H9 (cell line): Measurements from ENCODE around the gene SLC26A9. TPM values are rescaled to one million over a fixed set of nuclear protein-coding genes. Genes with fewer than 3 reads are reported as not detected.

ENCODE experiments used
- DNase-seq: peaks from one replicate; pipeline ENCODE4 v3.0.0-alpha.2; 2017
- H2AFZ ChIP-seq: one replicate; pipeline ENCODE4 v1.6.1; 2013; ENCODE audit warnings: mild to moderate bottlenecking, low read length, control low read depth, moderate library complexity
- H2AK5ac ChIP-seq: 2 replicates; pipeline ENCODE4 v1.6.1; 2013; ENCODE audit warnings: low read length, control low read depth, mixed read lengths; ENCODE audit not compliant: insufficient read length
- H2BK120ac ChIP-seq: one replicate; pipeline ENCODE4 v1.6.1; 2013; ENCODE audit warnings: low read depth, mild to moderate bottlenecking, low read length, control low read depth, inconsistent platforms; ENCODE audit not compliant: poor library complexity, severe bottlenecking
- H2BK12ac ChIP-seq: 2 replicates; pipeline ENCODE4 v1.6.1; 2013; ENCODE audit warnings: low read length, control low read depth, mixed read lengths, low read depth; ENCODE audit not compliant: insufficient read length
- H2BK15ac ChIP-seq: 2 replicates; pipeline ENCODE4 v1.6.1; 2013; ENCODE audit warnings: low read depth, low read length, control low read depth
- H2BK20ac ChIP-seq: one replicate; pipeline ENCODE4 v1.6.1; 2013; ENCODE audit warnings: low read depth, mild to moderate bottlenecking, low read length, control low read depth, inconsistent platforms; ENCODE audit not compliant: poor library complexity, severe bottlenecking
- H2BK5ac ChIP-seq: 2 replicates; pipeline ENCODE4 v1.6.1; 2013; ENCODE audit warnings: low read length, control low read depth, mixed read lengths; ENCODE audit not compliant: insufficient read length
- H3K14ac ChIP-seq: 2 replicates; pipeline ENCODE4 v1.6.1; 2013; ENCODE audit warnings: low read length, control low read depth; ENCODE audit not compliant: insufficient read depth
- H3K18ac ChIP-seq: 2 replicates; pipeline ENCODE4 v1.6.1; 2013; ENCODE audit warnings: low read depth, mild to moderate bottlenecking, mixed read lengths, low read length, control low read depth; ENCODE audit not compliant: insufficient read length
- H3K23ac ChIP-seq: 2 replicates; pipeline ENCODE4 v1.6.1; 2013; ENCODE audit warnings: low read length, control low read depth, mixed read lengths, low read depth; ENCODE audit not compliant: insufficient read length
- H3K23me2 ChIP-seq: 2 replicates; pipeline ENCODE4 v1.6.1; 2013; ENCODE audit warnings: low read depth, mild to moderate bottlenecking, mixed read lengths, low read length, control low read depth; ENCODE audit not compliant: insufficient read length, poor library complexity, severe bottlenecking
- H3K27ac ChIP-seq: 2 replicates; pipeline ENCODE4 v1.5.1; 2013; ENCODE audit warnings: low read length, control low read depth, mixed read lengths, low read depth; ENCODE audit not compliant: insufficient read length
- H3K27me3 ChIP-seq: 2 replicates; pipeline ENCODE4 v1.6.1; 2013; ENCODE audit warnings: low read length, control low read depth, inconsistent platforms; ENCODE audit not compliant: insufficient read depth
- H3K4ac ChIP-seq: 2 replicates; pipeline ENCODE4 v1.6.1; 2013; ENCODE audit warnings: low read depth, mild to moderate bottlenecking, control low read depth, inconsistent platforms, low read length, moderate library complexity
- H3K4me1 ChIP-seq: 2 replicates; pipeline ENCODE4 v1.6.1; 2013; ENCODE audit warnings: low read length, control low read depth, inconsistent platforms; ENCODE audit not compliant: insufficient read depth
- H3K4me2 ChIP-seq: 2 replicates; pipeline ENCODE4 v1.6.1; 2013; ENCODE audit warnings: low read length, control low read depth, mixed read lengths; ENCODE audit not compliant: insufficient read length, insufficient read depth
- H3K56ac ChIP-seq: 2 replicates; pipeline ENCODE4 v1.6.1; 2013; ENCODE audit warnings: low read depth, mild to moderate bottlenecking, mixed read lengths, low read length, control low read depth; ENCODE audit not compliant: insufficient read length
- H3K79me1 ChIP-seq: 2 replicates; pipeline ENCODE4 v1.6.1; 2013; ENCODE audit warnings: low read depth, mild to moderate bottlenecking, moderate library complexity, low read length, control low read depth, inconsistent platforms; ENCODE audit not compliant: insufficient read depth, poor library complexity, severe bottlenecking
- H3K79me2 ChIP-seq: 2 replicates; pipeline ENCODE4 v1.6.1; 2013; ENCODE audit warnings: low read length, control low read depth, inconsistent platforms; ENCODE audit not compliant: insufficient read depth
- H3K9ac ChIP-seq: 2 replicates; pipeline ENCODE4 v1.6.1; 2013; ENCODE audit warnings: low read length, control low read depth, mixed read lengths; ENCODE audit not compliant: insufficient read length; ENCODE audit errors: extremely low read depth
- H3K9me3 ChIP-seq: one replicate; pipeline ENCODE4 v1.6.1; 2013; ENCODE audit warnings: low read depth, low read length, inconsistent platforms; ENCODE audit not compliant: control insufficient read depth
- H3T11ph ChIP-seq: one replicate; pipeline ENCODE4 v1.6.1; 2013; ENCODE audit warnings: mild to moderate bottlenecking, low read length, control low read depth, inconsistent platforms
- H4K20me1 ChIP-seq: one replicate; pipeline ENCODE4 v1.6.1; 2013; ENCODE audit not compliant: control insufficient read depth, insufficient read length, insufficient read depth
- H4K5ac ChIP-seq: 2 replicates; pipeline ENCODE4 v1.6.1; 2013; ENCODE audit warnings: low read depth, mild to moderate bottlenecking, mixed read lengths, low read length, control low read depth; ENCODE audit not compliant: insufficient read length
- H4K8ac ChIP-seq: replicated peaks from 2 replicates; pipeline ENCODE4 v1.6.1; 2013; ENCODE audit warnings: low read length, control low read depth, mixed read lengths, low read depth; ENCODE audit not compliant: insufficient read length
- H4K91ac ChIP-seq: 2 replicates; pipeline ENCODE4 v1.6.1; 2013; ENCODE audit warnings: low read depth, mild to moderate bottlenecking, moderate library complexity, mixed read lengths, low read length, control low read depth; ENCODE audit not compliant: insufficient read length
- H3K27ac Mint-ChIP-seq, 3 experiments: 2 replicates in 2 of 3; 3 replicates in 1 of 3; pipeline ENCODE4 v1.8.0; 2020 to 2021; ENCODE audit warnings: mixed read lengths in 3 of 3, mild to moderate bottlenecking in 1 of 3, moderate library complexity in 1 of 3
- H3K27me3 Mint-ChIP-seq: 2 replicates; pipeline ENCODE4 v1.8.0; 2021; ENCODE audit warnings: low read depth, mild to moderate bottlenecking, moderate library complexity, mixed read lengths
- H3K36me3 Mint-ChIP-seq, 3 experiments: 2 replicates in 2 of 3; 3 replicates in 1 of 3; pipeline ENCODE4 v1.8.0; 2020 to 2021; ENCODE audit warnings: low read depth in 3 of 3, mixed read lengths in 3 of 3; ENCODE audit not compliant: insufficient read depth in 1 of 3
- H3K4me1 Mint-ChIP-seq, 2 experiments: 2 replicates each; pipeline ENCODE4 v1.8.0; 2020; ENCODE audit warnings: mixed read lengths in 2 of 2
- H3K4me3 Mint-ChIP-seq, 2 experiments: 2 replicates in 1 of 2; 3 replicates in 1 of 2; pipeline ENCODE4 v1.8.0; 2020 to 2021; ENCODE audit warnings: mild to moderate bottlenecking in 2 of 2, mixed read lengths in 2 of 2, moderate library complexity in 1 of 2
- H3K9me3 Mint-ChIP-seq, 2 experiments: 2 replicates in 1 of 2; 3 replicates in 1 of 2; pipeline ENCODE4 v1.8.0; 2020; ENCODE audit warnings: mild to moderate bottlenecking in 2 of 2, mixed read lengths in 2 of 2, moderate library complexity in 1 of 2
- WGBS: extraction: QIAGEN DNeasy Blood & Tissue Kit; methylation state at CpG from one replicate; pipeline ENCODE4 v1.1.7; 2013; ENCODE audit warnings: missing lambda C conversion rate, low lambda C conversion rate, mixed read lengths; ENCODE audit not compliant: insufficient read length; ENCODE audit errors: extremely low coverage; 5-methylcytosine and 5-hydroxymethylcytosine counted together
- total RNA-seq: library from RNA; stranded (reverse); gene quantifications from 2 replicates; pipeline ENCODE4 v1.2.1, GENCODE V29; 2021
- TF ChIP-seq, protein P1 (sequence below): fragments of 200-600 bp; sonication (generic); conservative IDR thresholded peaks from 3 replicates; pipeline ENCODE4 v1.8.0; 2021; ENCODE audit warnings: antibody characterized with exemption, mild to moderate bottlenecking

Gene SLC26A9
- total RNA-seq, 1 experiment from 2014 or later = not detected

DNA sequence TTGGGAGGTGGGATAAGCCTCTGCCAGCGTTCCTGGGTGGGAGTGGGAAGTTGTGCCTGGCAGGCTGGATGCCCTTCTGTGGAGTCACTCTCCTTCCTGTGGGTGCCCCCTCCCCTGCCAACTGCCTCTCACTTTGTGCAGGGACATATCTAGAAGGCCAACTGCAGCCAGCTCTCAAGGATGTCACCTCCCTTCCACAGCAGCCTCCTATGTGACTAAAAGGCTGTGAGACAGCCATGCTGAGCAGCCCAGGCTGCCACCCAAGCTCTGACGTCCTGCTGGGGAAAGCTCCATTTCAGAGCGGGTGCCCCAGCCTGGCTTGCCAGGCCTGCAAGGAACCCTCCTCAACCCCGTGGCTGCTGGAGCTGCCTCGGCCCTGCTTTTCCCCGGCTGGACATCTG is 19.6 kb upstream of the SLC26A9 start:
- Histone ChIP-seq H4K5ac (no peak overlapping the region), H2AK5ac (no peak overlapping the region), H4K20me1 (no peaks in the 10 kb centered on the region), H4K91ac (no peak overlapping the region), H3K4me2 (no peak overlapping the region), H3K23me2 (no peaks in the 10 kb centered on the region), H2BK12ac (no peak overlapping the region), H3K27ac (no peak overlapping the region), H3K56ac (no peak overlapping the region), H3K79me1 (no peaks in the 10 kb centered on the region), H2BK5ac (no peak overlapping the region), H2BK15ac (no peak overlapping the region), H3K79me2 (no peaks in the 10 kb centered on the region), H3K18ac (no peak overlapping the region), H3K9me3 (no peaks in the 10 kb centered on the region), H3K4me1 (no peaks in the 10 kb centered on the region), H2BK20ac (no peak overlapping the region), H3K14ac (no peak overlapping the region; the same call in 1 of the 2 replicates), H3K23ac (no peak overlapping the region), H3T11ph (no peak overlapping the region), H3K9ac (no peak overlapping the region), H3K4ac (no peak overlapping the region), H2AFZ (no peak overlapping the region), H2BK120ac (no peak overlapping the region), H3K27me3 (no peaks in the 10 kb centered on the region), H4K8ac (no peak overlapping the region)
- WGBS = no CpG with 5 or more reads among the region's 6 CpGs
- TF ChIP-seq, protein P1, sequence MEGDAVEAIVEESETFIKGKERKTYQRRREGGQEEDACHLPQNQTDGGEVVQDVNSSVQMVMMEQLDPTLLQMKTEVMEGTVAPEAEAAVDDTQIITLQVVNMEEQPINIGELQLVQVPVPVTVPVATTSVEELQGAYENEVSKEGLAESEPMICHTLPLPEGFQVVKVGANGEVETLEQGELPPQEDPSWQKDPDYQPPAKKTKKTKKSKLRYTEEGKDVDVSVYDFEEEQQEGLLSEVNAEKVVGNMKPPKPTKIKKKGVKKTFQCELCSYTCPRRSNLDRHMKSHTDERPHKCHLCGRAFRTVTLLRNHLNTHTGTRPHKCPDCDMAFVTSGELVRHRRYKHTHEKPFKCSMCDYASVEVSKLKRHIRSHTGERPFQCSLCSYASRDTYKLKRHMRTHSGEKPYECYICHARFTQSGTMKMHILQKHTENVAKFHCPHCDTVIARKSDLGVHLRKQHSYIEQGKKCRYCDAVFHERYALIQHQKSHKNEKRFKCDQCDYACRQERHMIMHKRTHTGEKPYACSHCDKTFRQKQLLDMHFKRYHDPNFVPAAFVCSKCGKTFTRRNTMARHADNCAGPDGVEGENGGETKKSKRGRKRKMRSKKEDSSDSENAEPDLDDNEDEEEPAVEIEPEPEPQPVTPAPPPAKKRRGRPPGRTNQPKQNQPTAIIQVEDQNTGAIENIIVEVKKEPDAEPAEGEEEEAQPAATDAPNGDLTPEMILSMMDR = no peak
- peaks cover 23 to 30% of the 10 kb centered on the region in 2 experiments for H3K4me1 Mint-ChIP-seq
- H3K27ac Mint-ChIP-seq = no peak overlapping the region
- no peak for DNase-seq
- H3K4me3 Mint-ChIP-seq = no peak overlapping the region
- H3K36me3 Mint-ChIP-seq = no peaks in the 10 kb centered on the region
- no peaks in the 10 kb centered on the region; a peak in 1 of 5 replicates for H3K9me3 Mint-ChIP-seq
- peaks cover 12% of the 10 kb centered on the region for H3K27me3 Mint-ChIP-seq
